HG03060 (cell line): ENCODE data around the gene KCTD3.

Experiments used
- ATAC-seq: cut with Tn5 transposase; IDR thresholded peaks from one replicate; pipeline ENCODE4 v1.9.1; 2021; ENCODE audit warnings: low read depth, moderate number of reproducible peaks; ENCODE audit not compliant: unreplicated experiment

KCTD3 gene

GRCh38 chr1:215555531-215555930 is 11.6 kb upstream of the KCTD3 start:
- no peak for ATAC-seq

GRCh38 chr1:215556996-215557395 is 10.1 kb upstream of the KCTD3 start:
- ATAC-seq = no peak

GRCh38 chr1:215557504-215557903 is 9.6 kb upstream of the KCTD3 start:
- ATAC-seq = no peak

- no peak for ATAC-seq
These were observed 9.0 kb upstream of the KCTD3 start for GRCh38 chr1:215557992-215558626.

- peak; percentile 30 for ATAC-seq
These were observed 591 bp downstream of the KCTD3 start for GRCh38 chr1:215567491-215568298.

- ATAC-seq = no peak
These were observed 1.2 kb downstream of the KCTD3 start for GRCh38 chr1:215568299-215568692.

- ATAC-seq = no peak
These were observed 3.1 kb downstream of the KCTD3 start for GRCh38 chr1:215569986-215570824.

- ATAC-seq = no peak
These were observed 14.8 kb downstream of the KCTD3 start for GRCh38 chr1:215581896-215582295.

GRCh38 chr1:215583185-215583749 is 16.2 kb downstream of the KCTD3 start:
- ATAC-seq = no peak

- ATAC-seq = no peak
These were observed 17.3 kb downstream of the KCTD3 start for GRCh38 chr1:215584389-215584788.

- no peak for ATAC-seq
These were observed 22.7 kb downstream of the KCTD3 start for GRCh38 chr1:215589650-215590435.

GRCh38 chr1:215590779-215591491 is 23.8 kb downstream of the KCTD3 start:
- no peak for ATAC-seq

GRCh38 chr1:215594640-215595039 is 27.5 kb downstream of the KCTD3 start:
- no peak for ATAC-seq

- ATAC-seq = no peak
These were observed 28.1 kb downstream of the KCTD3 start for GRCh38 chr1:215595231-215595630.

GRCh38 chr1:215597961-215598360 is 30.9 kb downstream of the KCTD3 start:
- no peak for ATAC-seq

- ATAC-seq = no peak
These were observed 32.4 kb downstream of the KCTD3 start for GRCh38 chr1:215599418-215600074.

GRCh38 chr1:215600258-215600792 is 33.2 kb downstream of the KCTD3 start:
- no peak for ATAC-seq

- no peak for ATAC-seq
These were observed 33.8 kb downstream of the KCTD3 start for GRCh38 chr1:215600867-215601266.

GRCh38 chr1:215601276-215601675 is 34.2 kb downstream of the KCTD3 start:
- no peak for ATAC-seq
